Subcutaneous abdominal adipose tissue (tissue), 5 donors: ENCODE measurements around the gene CPM.
A peak's percentile ranks its signal among the peaks of the same experiment; 100 is the strongest.

ENCODE experiments used
- H3K27ac ChIP-seq: one replicate; pipeline ENCODE4 v1.7.0; 2013; ENCODE audit warnings: low read depth, mild to moderate bottlenecking, inconsistent platforms, low read length, moderate library complexity
- H3K27me3 ChIP-seq, 5 donors: one replicate each; pipeline ENCODE4 v1.7.0; 2013; ENCODE audit warnings: low read length in 5 of 5, inconsistent platforms in 1 of 5; ENCODE audit not compliant: control insufficient read depth in 5 of 5, insufficient read depth in 4 of 5
- H3K36me3 ChIP-seq, 5 donors: one replicate each; pipeline ENCODE4 v1.7.0; 2013; ENCODE audit warnings: low read length in 5 of 5; ENCODE audit not compliant: control insufficient read depth in 5 of 5, insufficient read depth in 5 of 5
- H3K4me1 ChIP-seq, 5 donors: one replicate each; pipeline ENCODE4 v1.7.0; 2013; ENCODE audit warnings: low read length in 5 of 5, mild to moderate bottlenecking in 3 of 5, moderate library complexity in 1 of 5; ENCODE audit not compliant: control insufficient read depth in 5 of 5, insufficient read depth in 5 of 5
- H3K4me3 ChIP-seq, 5 donors: one replicate each; pipeline ENCODE4 v1.7.0; 2013; ENCODE audit warnings: low read length in 5 of 5, low read depth in 1 of 5
- H3K9ac ChIP-seq, 5 donors: one replicate each; pipeline ENCODE4 v1.7.0; 2013; ENCODE audit warnings: low read length in 5 of 5, mild to moderate bottlenecking in 4 of 5, moderate library complexity in 3 of 5
- H3K9me3 ChIP-seq, 5 donors: one replicate each; pipeline ENCODE4 v1.7.0; 2013; ENCODE audit warnings: low read length in 5 of 5; ENCODE audit not compliant: control insufficient read depth in 5 of 5
- donor health status: healthy.
- donor health status: healthy.
- donor health status: healthy.
- donor health status: healthy.
- donor health status: healthy.

Gene CPM

GRCh38 chr12:68971404-68971803, 38.4 kb upstream of the CPM start:
- no peak overlapping the region for H3K9ac ChIP-seq
- no peak overlapping the region for H3K27ac ChIP-seq
- H3K4me1 ChIP-seq, result peaks cover 0 to 10% (median 4%) of the 10 kb centered on the region in 5 donors

DNA sequence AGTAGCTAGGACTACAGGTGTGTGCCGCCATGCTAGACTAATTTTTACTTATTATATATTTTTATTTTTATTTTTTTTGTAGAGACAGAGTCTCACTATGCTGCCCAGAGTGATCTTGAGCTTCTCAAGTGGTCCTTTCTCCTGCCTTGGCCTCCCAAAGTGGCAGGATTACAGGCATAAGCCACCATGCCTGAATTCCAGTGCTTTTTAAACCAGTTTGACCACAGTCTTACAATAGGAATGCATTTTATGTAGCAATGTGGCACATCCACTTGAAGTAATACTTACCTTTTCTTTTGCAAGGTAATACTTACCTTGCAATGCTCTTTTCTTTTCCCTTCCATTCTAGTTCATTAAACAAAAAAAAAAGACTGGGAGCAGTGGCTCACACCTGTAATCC, 38.0 kb upstream of the CPM start:
- H3K36me3 ChIP-seq, result no peaks in the 10 kb centered on the region
- H3K27me3 ChIP-seq, result no peaks in the 10 kb centered on the region
- no peaks in the 10 kb centered on the region for H3K9me3 ChIP-seq
- H3K9ac ChIP-seq, result no peak overlapping the region
- peaks cover 0 to 10% (median 4%) of the 10 kb centered on the region in 5 donors for H3K4me1 ChIP-seq
- H3K27ac ChIP-seq, result no peak overlapping the region
- no peak overlapping the region for H3K4me3 ChIP-seq

More at GRCh38 chr12:68971404-68971803, 38.4 kb upstream of the CPM start:
- Histone ChIP-seq H3K9me3 (no peaks in the 10 kb centered on the region), H3K4me3 (no peak overlapping the region), H3K36me3 (no peaks in the 10 kb centered on the region), H3K27me3 (no peaks in the 10 kb centered on the region)

DNA sequence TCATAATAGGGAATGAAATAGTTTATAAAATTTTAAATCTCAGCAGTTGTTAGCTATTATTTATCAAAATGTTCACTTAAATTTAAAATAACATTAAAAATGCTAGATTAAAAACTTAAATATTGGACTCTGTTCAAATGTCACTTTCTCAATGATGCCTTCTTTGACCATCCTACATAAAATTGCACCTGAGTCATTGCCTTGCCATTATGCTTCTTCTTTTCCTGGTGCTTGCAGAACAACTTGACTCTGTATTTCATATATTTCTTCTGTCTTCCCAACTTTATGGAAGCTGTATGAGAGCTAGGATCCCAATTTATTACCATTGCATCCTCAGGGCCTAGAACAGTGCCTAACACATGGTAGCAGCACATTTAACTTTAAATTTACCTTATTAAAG, 37.3 kb upstream of the CPM start:
- H3K27me3 ChIP-seq, result no peaks in the 10 kb centered on the region
- no peak overlapping the region for H3K4me3 ChIP-seq
- no peak overlapping the region for H3K9ac ChIP-seq
- no peaks in the 10 kb centered on the region for H3K36me3 ChIP-seq
- H3K4me1 ChIP-seq, result peaks cover 0 to 10% (median 4%) of the 10 kb centered on the region in 5 donors
- H3K9me3 ChIP-seq, result no peaks in the 10 kb centered on the region
- H3K27ac ChIP-seq, result no peak overlapping the region

DNA sequence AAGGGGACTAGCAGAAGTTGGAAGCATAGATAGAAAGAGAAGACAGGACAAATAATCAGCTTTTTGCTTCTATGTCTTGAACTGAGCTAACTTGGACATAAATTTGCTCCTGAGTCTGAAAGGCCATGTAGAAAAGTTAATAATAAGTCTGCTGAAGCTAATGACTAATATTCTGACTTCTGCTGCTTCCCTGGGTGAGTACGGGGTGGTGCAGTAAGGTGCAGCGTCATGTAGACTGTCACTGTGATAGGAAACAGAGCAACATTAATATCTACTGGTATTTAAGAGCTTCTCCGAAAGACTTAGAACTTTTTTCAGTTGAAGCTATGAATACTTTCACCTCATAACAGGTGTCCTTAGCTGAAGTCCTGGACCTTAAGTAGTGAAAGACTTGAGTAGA, 34.1 kb upstream of the CPM start:
- Histone ChIP-seq H3K36me3 (no peaks in the 10 kb centered on the region), H3K4me3 (no peak overlapping the region), H3K27me3 (no peaks in the 10 kb centered on the region), H3K27ac (no peak overlapping the region), H3K4me1 (peaks cover 0 to 26% (median 21%) of the 10 kb centered on the region in 5 donors), H3K9me3 (no peaks in the 10 kb centered on the region), H3K9ac (no peak overlapping the region)

DNA sequence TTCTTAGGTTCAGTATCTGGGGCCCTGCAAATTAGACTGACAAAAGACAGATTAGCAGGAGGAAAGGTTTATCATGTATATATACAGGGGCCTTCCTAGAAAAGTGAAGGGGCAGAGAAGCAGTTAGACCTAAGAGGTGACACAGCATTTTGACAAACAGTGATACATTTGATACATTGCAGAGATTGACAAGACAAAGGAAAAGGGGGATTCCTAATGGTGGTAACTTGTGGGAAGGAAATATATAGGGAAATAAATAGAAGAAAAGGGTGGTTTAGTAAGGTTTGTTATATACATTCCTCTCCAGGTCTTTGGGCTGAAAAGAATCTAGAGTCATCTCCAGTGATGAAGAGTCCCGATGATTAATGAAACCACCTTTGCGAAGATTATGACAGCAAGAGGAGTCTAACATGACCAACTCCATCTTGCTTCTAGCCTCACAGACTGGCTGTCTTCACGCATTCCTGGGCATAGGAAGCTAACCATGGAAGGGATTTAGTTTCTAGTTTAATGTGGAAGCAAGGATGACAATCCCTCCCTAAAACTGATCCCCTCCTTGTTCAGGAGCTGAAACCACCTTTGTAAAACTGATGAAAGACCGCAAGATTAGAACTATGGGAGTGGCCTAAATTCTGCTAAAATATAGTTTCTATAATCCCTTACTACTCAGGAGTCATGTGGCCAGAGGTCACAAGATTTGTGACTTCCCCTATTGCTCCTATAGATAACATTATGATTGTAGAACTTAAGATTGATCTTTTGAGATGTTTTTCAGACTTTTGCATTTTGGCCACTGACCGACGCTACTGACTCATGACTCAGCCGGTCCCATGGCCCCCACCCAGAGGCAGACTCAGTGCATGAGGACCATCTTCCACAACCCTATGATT, 31.1 kb upstream of the CPM start:
- H3K27me3 ChIP-seq, result no peaks in the 10 kb centered on the region
- H3K9ac ChIP-seq, result no peak overlapping the region
- peaks cover 0 to 34% (median 21%) of the 10 kb centered on the region in 5 donors for H3K4me1 ChIP-seq
- H3K27ac ChIP-seq, result peak overlapping the region; percentile 80
- no peak overlapping the region for H3K4me3 ChIP-seq
- H3K36me3 ChIP-seq, result no peaks in the 10 kb centered on the region
- H3K9me3 ChIP-seq, result no peaks in the 10 kb centered on the region

GRCh38 chr12:68962877-68963855, 30.2 kb upstream of the CPM start:
- Histone ChIP-seq H3K9ac (no peak overlapping the region), H3K27ac (peak overlapping the region; percentile 80), H3K4me1 (peaks cover 3 to 42% (median 29%) of the 10 kb centered on the region in 5 donors)

DNA sequence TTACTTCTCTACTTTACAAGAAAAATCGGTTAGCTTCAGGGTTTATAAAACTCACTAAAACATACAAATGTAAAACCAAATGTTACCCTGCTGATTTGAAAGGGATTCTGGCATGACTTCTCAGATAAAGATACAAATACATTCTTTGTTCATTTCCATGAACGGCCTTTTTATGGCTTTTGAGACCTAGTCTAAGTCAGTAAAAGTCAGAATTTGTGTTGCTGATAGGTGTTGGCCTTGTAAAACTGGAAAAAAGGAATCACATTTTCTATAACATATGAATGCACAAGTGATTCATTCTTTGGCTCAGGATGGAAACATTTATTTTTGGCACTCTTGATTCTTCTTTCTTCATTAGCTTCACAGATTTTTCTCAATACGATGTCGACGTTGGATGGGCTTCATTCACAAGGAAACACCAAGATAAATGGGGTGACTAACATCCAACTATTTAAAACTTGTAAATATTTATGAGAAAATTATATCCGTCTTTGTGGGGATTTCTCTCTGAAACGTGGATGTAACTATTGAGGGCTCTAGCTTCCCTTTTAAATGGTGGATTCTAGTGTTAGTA, 27.0 kb upstream of the CPM start:
- H3K9me3 ChIP-seq, result no peaks in the 10 kb centered on the region
- H3K4me1 ChIP-seq, result peaks cover 3 to 63% (median 44%) of the 10 kb centered on the region in 5 donors
- no peak overlapping the region for H3K4me3 ChIP-seq
- peak overlapping the region in 1 of 5 donors; percentile 6 for H3K9ac ChIP-seq
- no peaks in the 10 kb centered on the region for H3K36me3 ChIP-seq
- H3K27me3 ChIP-seq, result no peaks in the 10 kb centered on the region
- peak overlapping the region; percentile 78 for H3K27ac ChIP-seq

More at GRCh38 chr12:68962877-68963855, 30.2 kb upstream of the CPM start:
- no peaks in the 10 kb centered on the region for H3K36me3 ChIP-seq
- no peaks in the 10 kb centered on the region for H3K9me3 ChIP-seq
- H3K4me3 ChIP-seq, result peak overlapping the region in 1 of 5 donors; percentile 2
- H3K27me3 ChIP-seq, result no peaks in the 10 kb centered on the region

DNA sequence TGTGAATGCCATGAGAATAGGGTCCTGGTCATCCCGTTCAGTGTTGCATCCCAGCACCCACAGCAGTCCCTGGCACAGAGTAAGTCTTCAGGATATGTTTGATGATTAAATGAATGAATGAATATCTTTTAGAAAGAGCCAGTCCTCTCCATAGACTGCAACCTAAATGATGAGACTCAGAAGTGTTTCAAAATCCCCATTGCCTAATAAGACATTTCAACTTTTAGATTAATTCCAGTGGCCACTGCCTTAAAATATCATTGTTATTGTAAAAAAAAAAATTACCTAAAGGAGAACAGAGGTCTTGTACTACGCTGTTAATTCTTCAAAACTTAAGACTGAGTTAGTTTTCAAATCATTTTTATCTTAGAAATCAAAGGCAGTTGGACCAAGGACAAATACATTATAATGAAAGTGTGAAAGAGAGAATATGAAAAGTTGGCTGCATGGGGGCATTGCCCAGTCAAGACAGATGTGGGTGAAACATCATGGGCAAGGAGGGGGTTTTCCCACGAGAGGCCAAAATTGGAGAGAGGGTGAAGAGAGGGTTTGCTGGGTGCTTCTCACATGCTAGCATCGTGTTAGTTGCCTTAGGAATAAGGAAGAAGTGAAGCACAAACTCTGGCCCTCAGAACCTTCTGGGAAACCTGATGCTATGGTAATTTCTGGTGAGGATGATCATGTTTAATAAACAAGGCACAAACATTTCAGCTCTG, 26.3 kb upstream of the CPM start:
- Histone ChIP-seq H3K27me3 (no peaks in the 10 kb centered on the region), H3K9ac (peak overlapping the region in 2 of 5 donors; percentile 21 to 54), H3K4me3 (no peak overlapping the region), H3K9me3 (no peaks in the 10 kb centered on the region), H3K27ac (peak overlapping the region; percentile 78), H3K4me1 (peaks cover 3 to 70% (median 51%) of the 10 kb centered on the region in 5 donors), H3K36me3 (no peaks in the 10 kb centered on the region)

DNA sequence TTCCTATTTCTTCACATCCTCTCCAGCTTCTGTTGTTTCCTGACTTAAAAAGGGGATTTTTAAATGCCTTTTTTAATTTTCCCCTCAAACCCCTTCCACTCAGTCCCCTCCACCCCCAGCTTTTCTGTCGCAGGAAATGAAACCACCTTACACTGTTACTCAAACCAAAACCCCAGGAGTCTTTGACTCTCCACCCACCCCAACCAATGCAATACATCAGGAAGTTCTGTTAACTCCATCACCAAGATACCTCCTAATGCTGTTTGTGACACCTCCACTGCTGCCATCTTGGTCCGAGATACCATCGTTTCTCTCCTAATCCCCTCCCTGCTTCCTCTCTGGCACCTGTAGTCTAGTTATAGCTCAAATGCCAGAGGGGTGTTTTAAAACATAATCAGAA, 25.4 kb upstream of the CPM start:
- H3K36me3 ChIP-seq, result no peaks in the 10 kb centered on the region
- peak overlapping the region in 2 of 5 donors; percentile 21 to 54 for H3K9ac ChIP-seq
- H3K4me1 ChIP-seq, result peaks cover 4 to 73% (median 51%) of the 10 kb centered on the region in 5 donors
- no peaks in the 10 kb centered on the region for H3K9me3 ChIP-seq
- no peaks in the 10 kb centered on the region for H3K27me3 ChIP-seq
- H3K27ac ChIP-seq, result peak overlapping the region; percentile 78
- no peak overlapping the region for H3K4me3 ChIP-seq
